ENCODE results near the gene ZNF362. TPM values are rescaled to one million over a fixed set of nuclear protein-coding genes. Genes with fewer than 3 reads are reported as not detected.

ZNF362 gene
- total and polyA plus RNA-seq, 7 donors: 6.5 to 20.9 (median 15.2) TPM

DNA sequence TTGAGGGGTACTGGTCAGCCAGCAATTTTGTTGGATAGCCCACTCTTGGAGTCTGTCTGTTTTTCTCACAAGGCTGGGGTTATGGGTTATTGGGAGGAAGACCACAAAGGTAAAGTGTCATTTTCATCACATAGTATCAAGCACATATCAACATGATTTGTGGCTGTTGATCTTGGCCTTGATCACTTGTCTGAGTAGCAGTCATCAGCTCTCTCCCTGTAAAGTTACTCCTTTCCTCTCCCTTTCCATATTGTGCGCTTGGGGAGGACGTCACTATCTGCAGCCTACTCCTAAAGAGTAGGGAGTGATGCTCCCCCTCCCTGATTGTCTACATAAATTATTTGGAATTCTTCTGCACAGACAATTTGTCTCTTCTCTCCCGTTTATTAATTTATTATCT, 1.8 kb upstream of the ZNF362 start:
- Histone ChIP-seq H3K27me3 (ENCODE audit: insufficient read depth in 3 of 3, low read length in 2 of 3) (no peaks in the 10 kb centered on the region), H3K27ac (no peak overlapping the region), H3K4me3 (no peak overlapping the region), H3K36me3 (ENCODE audit: insufficient read depth in 1 of 2, low read depth in 1 of 2) (no peaks in the 10 kb centered on the region), H3K9me3 (no peaks in the 10 kb centered on the region), H3K4me1 (peaks cover 21% of the 10 kb centered on the region)
- 83 to 89% (median 88%) methylated on average over 3 of the region's 3 CpGs for WGBS, 3 donors
- ATAC-seq (no peak), DNase-seq (no peak)
- intact Hi-C loops (cut with DNase I): no loop called here
- TF ChIP-seq, protein P1, sequence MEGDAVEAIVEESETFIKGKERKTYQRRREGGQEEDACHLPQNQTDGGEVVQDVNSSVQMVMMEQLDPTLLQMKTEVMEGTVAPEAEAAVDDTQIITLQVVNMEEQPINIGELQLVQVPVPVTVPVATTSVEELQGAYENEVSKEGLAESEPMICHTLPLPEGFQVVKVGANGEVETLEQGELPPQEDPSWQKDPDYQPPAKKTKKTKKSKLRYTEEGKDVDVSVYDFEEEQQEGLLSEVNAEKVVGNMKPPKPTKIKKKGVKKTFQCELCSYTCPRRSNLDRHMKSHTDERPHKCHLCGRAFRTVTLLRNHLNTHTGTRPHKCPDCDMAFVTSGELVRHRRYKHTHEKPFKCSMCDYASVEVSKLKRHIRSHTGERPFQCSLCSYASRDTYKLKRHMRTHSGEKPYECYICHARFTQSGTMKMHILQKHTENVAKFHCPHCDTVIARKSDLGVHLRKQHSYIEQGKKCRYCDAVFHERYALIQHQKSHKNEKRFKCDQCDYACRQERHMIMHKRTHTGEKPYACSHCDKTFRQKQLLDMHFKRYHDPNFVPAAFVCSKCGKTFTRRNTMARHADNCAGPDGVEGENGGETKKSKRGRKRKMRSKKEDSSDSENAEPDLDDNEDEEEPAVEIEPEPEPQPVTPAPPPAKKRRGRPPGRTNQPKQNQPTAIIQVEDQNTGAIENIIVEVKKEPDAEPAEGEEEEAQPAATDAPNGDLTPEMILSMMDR (IDR thresholded peaks at IDR 0.05): no peak

DNA sequence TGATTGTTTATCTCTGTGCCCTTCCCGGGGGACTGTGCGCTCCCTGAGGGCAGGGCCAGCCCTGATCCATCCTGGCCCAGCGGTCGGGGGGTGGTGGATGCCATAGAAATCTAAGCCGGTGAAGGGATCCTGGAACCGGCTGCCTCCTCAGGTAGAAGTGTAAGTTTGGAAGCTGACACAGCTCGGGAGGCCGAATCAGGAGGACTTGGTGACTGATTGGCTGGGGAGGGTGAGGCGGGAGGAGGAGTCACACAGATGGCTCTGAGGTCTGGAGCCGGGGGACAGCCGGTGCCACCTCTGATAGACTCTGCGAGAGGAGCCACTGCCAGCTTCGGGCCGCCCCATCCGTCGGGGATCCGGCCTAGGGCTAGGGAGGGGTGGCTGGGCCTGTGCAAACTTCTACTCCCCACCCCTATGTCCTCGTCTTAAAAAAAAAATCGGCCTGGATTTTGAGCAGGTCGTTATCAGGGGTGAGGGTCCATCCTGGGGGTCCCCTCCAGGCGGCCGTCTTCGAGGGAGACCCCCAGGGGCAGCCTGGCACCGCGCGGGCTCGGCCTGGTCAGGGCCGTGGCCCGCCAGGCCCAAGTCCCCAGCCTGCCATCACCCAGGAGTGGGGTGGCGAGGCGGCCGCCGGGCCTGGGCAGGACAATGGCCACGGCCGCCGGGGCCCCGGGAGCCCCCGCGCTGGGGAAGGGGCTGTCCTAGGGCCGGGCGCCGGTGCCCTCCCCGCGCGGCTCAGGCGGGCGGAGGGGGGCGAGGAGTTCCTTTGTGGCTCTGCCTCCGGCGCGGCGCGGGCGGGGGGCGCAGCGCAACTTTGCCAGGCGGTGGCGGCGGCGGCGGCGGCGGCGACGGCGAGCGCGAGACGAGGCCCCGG, 708 bp upstream of the ZNF362 start:
- peaks cover 32% of the 10 kb centered on the region for H3K4me1 ChIP-seq
- TF ChIP-seq, protein P1 (IDR thresholded peaks at IDR 0.05): no peak
- no peaks in the 10 kb centered on the region for H3K36me3 ChIP-seq (ENCODE audit: insufficient read depth in 1 of 2, low read depth in 1 of 2)
- peak overlapping the region; percentile 68 for H3K4me3 ChIP-seq
- peak overlapping the region; percentile 90 for H3K27ac ChIP-seq
- no peaks in the 10 kb centered on the region for H3K27me3 ChIP-seq (ENCODE audit: insufficient read depth in 3 of 3, low read length in 2 of 3)
- 6 to 11% (median 9%) methylated on average over 33 to 66 of the region's 70 CpGs for WGBS, 3 donors
- ATAC-seq (peak; percentile 83 to 92 (median 88)), DNase-seq (peak; percentile 81 to 89)
- intact Hi-C loops (cut with DNase I): loop anchor here in 1 of 2 donors (5.0 kb wide), 1 partner anchor 73 kb away; the partner anchor contains the start of gene TRIM62
- H3K9me3 ChIP-seq: no peaks in the 10 kb centered on the region

DNA sequence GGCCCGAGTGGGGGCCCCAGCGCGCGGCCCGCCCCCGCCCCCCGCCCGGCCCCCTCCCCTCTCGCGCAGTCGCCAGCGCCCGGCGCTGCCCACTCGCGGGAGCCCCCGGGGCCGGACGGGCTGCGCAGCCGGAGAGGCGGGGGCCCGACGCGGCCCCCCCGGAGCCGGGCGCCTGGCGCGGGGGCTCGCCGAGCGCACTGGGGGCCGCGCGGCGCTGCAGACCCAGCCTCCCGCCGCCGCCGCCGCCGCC, 146 bp upstream of the ZNF362 start:
- Histone ChIP-seq H3K4me1 (peaks cover 38% of the 10 kb centered on the region), H3K9me3 (no peaks in the 10 kb centered on the region), H3K27ac (peak overlapping the region; percentile 90), H3K4me3 (peak overlapping the region; percentile 68), H3K36me3 (ENCODE audit: insufficient read depth in 1 of 2, low read depth in 1 of 2) (no peaks in the 10 kb centered on the region), H3K27me3 (ENCODE audit: insufficient read depth in 3 of 3, low read length in 2 of 3) (no peaks in the 10 kb centered on the region)
- 0 to 2% (median 0%) methylated on average over 1 to 39 of the region's 43 CpGs for WGBS, 3 donors
- intact Hi-C loops (cut with DNase I): loop anchor here in 1 of 2 donors (5.0 kb wide), 1 partner anchor 74 kb away; the partner anchor contains the start of gene TRIM62
- TF ChIP-seq, protein P1 (IDR thresholded peaks at IDR 0.05): no peak
- ATAC-seq (no peak), DNase-seq (no peak)

DNA sequence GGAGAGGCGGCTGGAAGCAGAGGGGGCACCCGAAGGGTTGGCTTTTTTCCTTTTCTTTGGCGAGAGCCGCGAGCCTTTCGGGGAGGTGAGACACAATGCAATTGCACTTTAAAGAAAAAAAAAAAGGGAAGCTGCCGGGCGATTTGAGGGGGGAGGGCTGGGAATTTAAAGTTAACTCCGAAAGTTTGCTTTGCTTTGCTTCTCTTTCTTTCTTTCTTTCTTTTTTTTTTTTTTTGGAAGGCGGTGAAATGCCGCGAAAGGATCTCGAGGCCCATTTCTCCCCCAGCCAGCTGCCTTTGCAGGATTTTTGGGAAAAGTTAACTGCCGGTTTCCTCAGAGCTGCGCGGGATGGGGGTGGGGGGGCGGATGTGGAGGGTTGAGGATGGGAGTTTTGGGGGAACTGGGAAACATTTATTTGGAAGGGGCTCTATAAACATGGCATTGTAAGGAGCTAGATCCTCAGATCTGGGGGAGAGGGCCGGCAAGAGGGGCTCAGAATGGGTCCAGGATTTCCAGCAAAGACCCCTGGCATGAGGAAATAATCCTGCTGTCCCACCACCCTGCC, 997 bp downstream of the ZNF362 start:
- intact Hi-C loops (cut with DNase I): loop anchor here in 1 of 2 donors (5.0 kb wide), 1 partner anchor 75 kb away; the partner anchor contains the start of gene TRIM62
- TF ChIP-seq, protein P1 (IDR thresholded peaks at IDR 0.05): no peak
- H3K4me3 ChIP-seq: peak overlapping the region; percentile 81
- ATAC-seq: no peak
- H3K36me3 ChIP-seq (ENCODE audit: insufficient read depth in 1 of 2, low read depth in 1 of 2): no peaks in the 10 kb centered on the region
- WGBS, 3 donors: 0 to 2% (median 1%) methylated on average over 17 to 18 of the region's 18 CpGs
- H3K9me3 ChIP-seq: no peaks in the 10 kb centered on the region
- no peaks in the 10 kb centered on the region for H3K27me3 ChIP-seq (ENCODE audit: insufficient read depth in 3 of 3, low read length in 2 of 3)
- no peak for DNase-seq
- peak overlapping the region; percentile 72 for H3K27ac ChIP-seq
- peaks cover 40% of the 10 kb centered on the region for H3K4me1 ChIP-seq

Measured in psoas muscle (tissue), 8 donors.